GM21447 (cell line): ENCODE measurements around the gene UBAP1.
A peak's percentile ranks its signal among the peaks of the same experiment; 100 is the strongest.
"Not testable (repeated sequence)": the region's sequence is repeated elsewhere in the genome, so short reads cannot be mapped to it uniquely, and the experiment has no call there.

Experiments used
- ATAC-seq: cut with Tn5 transposase; IDR thresholded peaks from one replicate; pipeline ENCODE4 v1.9.1; 2021; ENCODE audit not compliant: unreplicated experiment

The UBAP1 gene

DNA sequence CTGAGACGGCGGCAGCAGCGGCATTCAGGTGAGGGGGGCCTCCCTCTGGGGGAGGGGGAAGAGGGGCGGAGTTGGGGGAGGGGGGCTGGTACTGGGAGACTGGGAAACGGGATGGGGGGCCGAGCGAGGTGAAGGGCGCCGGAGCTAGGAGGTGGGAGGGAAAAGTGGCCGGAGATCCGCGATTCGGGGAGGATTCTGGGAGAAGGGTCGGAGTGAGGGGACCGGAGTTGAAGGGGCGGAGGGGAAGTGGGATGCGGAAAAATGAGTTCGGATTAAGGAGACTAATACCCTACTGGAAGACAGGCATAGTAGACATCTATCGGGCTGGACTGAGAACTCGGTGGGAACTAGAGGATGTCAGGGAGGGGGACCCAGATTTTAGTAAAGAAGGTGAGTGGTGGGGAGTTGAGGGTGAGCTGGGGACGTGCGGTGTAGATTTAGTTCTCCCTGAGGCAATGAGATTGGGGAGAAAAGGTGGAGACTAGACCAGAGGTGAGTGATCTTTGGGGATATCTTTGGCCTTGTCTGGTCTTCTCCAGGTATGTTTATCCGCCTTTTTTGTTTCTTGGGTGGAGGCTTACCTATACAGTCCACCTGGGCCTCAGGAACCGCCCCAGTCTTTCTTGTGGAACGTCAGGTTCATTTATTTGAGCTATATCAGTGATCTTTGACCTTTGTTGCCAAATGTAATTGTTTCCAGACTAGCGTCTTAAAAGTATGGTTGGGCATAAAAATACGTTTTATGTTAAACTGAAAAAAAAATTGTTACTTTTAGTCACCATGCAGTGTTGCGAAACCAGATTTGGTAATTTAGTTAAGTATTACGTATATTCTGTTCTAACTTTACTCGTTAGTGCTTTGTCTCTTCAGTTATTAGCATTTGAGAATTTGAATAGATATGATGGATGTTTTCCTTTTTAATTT lies 632 bp downstream of the UBAP1 start:
- peak; percentile 24 for ATAC-seq

DNA sequence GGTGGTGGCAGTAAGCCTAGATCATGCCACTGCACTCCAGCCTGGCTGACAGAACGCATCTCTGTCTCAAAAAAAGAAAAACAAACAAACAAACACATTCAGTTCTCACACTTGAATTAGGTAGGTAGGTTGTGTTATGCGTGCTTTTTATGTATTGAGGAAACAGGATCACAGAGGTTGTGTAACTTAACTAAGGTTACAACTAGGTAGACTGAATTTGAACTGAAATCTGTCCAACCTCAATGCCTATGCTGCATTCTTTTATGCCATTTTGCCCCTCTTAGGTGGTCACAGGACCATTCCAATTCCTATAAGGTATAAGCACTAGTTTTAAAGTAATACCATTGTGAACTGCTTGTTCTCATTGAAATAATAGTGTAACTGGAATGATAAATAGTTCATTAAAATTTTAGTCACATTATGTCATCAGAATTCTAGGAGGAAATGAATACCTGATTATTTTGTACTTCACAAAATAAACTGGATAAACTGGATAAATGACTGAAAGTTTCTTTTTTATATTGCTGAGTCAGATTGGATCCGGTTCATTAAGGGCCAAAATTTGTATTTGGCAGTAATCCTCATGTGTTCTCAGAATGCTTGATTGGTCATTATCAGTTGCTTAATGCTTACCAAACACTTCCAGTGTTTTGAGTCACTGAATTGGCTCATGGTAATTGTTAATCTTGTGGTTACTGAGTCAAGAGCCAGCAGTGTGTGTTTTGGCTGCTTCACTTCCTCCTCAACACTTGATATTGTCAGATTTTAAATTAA lies 7.1 kb downstream of the UBAP1 start:
- ATAC-seq, result peak; percentile 89

GRCh38 chr9:34187891-34188240 lies 9.0 kb downstream of the UBAP1 start:
- ATAC-seq, result no peak

- no peak for ATAC-seq
Observed at GRCh38 chr9:34190996-34191892, 12.4 kb downstream of the UBAP1 start.

DNA sequence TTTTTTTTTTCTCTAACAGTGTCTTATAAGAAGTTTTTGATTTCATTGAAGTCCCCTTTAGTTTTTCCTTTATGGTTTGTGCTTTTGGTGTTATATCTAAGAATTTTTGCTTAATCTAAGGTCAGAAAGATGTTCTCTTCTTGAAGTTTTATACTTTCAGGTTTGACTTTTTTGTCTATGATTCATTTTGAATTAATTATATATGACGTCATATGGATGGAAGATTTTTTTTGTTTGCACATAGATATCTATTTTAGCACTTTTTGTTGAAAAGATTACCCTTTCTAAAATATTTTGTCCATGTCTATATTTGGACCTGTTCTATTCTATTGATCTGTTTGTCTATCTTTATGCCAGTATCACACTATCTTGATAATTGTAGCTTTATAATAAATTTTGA lies 16.3 kb downstream of the UBAP1 start:
- ATAC-seq, result no peak

DNA sequence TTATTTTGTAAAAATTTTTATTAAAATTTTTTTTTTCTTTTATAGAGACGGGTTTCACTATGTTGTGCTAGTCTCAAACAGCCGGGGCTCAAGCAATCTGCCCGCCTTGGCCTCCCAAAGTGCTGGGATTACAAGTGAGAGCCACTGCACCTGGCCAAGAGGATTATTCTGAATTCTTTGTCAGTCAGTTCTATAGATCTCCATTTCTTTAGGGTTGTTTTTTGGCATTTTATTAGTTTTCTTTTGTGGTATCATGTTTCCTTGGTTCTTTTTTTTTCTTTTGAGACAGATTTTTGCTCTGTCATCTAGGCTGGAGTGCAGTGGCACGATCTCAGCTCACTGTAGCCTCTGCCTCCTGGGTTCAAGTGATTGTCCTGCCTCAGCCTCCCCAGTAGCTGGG lies 18.4 kb downstream of the UBAP1 start:
- not testable (repeated sequence) for ATAC-seq

DNA sequence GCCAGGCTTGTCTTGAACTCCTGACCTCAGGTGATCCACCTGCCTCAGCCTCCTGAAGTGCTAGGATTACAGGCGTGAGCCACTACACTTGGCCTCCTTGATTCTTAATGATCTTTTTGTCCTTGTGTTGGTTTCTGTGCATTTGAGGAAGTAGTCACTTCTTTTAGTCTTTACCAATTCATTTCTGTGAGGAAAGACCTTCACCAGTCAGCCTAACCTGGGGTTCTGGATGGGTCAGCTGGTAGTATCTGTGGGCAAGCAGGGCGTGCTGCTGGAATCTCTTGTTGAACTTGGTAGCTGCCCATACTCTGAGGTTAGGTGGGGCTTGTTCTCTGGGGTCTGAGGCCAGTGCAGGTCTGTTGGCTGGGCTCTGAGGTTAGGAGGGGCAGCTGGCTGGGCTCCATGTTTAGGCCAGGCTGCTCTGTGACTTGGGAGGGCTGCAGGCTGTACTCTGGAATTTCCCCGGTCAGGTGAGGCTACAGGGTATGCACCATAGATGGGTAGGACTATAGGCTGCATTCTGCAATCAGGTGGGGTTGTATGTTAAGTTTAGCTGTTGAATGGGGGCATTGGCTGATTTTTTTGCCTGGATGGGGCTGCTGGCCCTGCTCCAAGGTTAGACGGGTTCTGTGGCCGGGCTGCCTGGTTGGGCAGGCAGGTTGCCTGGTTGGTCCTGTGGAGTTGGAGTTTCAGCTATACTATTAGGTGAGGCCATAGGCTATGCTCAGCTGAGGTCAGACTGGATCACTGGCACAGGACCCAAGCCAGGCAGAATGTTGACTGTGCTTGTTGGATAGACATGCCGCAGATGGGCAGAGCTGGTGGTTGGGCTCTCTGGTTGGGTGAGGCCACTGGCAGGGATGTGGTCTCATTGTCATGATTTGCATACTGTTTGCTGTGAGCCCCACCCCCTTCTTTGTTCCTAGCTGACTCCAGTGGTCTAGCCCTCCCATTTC lies 19.2 kb downstream of the UBAP1 start:
- no peak for ATAC-seq

- ATAC-seq, result no peak
Observed at GRCh38 chr9:34200092-34200491, 21.2 kb downstream of the UBAP1 start.

- no peak for ATAC-seq
Observed at GRCh38 chr9:34203275-34203991, 24.6 kb downstream of the UBAP1 start.

DNA sequence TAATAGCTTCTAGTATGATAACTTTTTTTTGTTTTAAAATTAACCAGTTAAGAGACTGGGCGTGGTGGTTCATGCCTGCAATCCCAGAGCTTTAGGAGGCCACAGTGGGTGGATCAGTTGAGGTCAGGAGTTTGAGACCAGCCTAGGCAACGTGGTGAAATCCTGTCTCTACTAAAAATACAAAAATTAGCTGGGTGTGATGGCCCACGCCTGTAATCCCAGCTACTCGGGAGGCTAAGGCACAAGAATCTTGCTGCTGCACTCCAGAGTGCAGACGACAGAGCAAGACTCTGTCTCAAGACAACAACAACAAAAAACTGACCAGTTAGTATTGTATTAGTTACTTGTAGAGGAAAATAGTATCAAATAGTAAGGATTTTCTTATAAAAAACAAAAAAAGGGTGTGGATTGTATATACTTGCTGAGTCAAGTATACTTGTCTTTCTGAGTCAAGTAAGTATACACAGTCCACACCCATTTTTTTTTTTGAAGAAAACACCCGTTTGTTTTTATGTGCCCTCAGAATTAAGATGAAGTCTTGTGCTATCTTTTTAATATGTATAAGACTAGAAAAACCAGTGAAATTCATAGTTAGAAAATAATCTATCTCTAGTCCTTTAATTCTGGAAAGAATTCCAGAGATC lies 25.3 kb downstream of the UBAP1 start:
- no peak for ATAC-seq

DNA sequence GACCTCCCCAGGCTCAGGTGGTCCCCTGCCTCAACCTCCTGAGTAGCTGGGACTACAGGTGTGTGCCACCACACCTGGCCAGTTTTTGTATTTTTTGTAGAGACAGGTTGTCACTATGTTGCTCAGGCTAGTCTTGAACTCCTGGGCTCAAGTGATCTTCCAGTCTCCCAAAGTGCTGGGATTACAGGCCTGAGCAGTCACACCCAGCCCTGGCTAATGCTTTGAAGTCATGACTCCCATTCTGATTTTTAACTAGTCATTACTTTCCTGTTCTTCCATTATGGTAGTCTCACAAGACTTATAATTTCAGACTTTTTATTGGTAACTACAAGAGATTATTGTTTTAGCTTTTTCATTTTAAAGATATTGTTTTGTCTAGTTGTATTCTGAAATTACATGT lies 26.3 kb downstream of the UBAP1 start:
- ATAC-seq, result no peak

DNA sequence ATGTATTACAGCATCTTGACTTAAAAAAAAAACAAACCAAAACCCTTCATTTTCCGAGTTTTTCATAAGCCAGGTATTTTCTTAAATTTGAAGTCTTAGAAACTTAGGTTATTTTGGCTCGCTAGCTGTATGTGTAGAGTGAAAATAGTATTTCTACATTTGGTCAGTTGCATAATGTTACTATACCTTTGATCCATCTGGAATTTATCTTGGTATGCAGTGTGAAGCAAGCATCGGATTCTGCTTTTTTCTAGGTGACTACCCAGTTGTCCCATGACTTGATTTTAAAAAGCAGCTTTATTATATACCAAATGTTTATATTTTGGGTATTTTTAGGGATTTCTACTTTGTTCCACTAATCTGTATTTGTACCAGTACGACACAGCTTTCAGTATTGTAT lies 27.7 kb downstream of the UBAP1 start:
- no peak for ATAC-seq

GRCh38 chr9:34211395-34211794 lies 32.6 kb downstream of the UBAP1 start:
- no peak for ATAC-seq

DNA sequence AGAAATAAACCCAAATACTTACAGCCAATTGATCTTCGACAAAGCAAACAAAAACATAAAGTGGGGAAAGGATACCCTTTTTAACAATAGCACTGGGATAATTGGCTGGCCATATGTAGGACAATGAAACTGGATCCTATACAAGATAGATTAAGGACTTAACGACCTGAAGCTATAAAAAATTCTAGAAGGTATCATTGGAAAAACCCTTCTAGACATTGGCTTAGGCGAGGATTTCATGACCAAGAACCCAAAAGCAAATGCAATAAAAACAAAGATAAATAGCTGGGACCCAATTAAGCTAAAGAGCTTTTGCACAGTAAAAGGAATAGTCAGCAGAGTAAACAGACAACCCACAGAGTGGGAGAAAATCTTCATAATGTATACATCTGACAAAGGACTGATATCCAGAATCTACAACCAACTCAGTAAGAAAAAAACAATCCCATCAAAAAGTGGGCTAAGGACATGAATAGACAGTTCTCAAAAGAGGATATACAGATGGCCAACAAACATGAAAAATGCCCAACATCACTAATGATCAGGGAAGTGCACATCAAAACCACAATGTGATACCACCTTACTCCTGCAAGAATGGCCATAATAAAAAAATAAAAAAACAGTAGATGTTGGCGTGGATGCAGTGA lies 35.6 kb downstream of the UBAP1 start:
- not testable (repeated sequence) for ATAC-seq

- ATAC-seq, result no peak
Observed at GRCh38 chr9:34216325-34216724, 37.5 kb downstream of the UBAP1 start.

DNA sequence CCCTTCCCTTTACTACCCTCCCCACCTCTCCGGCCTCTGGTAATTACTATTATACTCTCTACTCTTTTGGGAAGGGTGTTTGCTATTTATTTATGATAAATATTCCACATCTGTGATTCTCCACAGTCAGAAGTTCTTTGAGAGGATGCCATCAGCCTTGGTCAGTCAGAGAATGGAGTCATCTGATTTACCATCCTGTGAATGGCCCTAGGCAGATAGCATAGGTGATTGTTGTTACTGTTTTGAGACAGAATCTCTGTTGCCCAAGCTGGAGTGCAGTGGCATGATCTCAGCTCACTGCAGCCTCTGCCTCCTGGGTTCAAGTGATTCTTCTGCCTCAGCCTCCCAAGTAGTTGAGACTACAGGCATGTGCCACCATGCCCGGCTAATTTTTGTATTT lies 38.2 kb downstream of the UBAP1 start:
- not testable (repeated sequence) for ATAC-seq

DNA sequence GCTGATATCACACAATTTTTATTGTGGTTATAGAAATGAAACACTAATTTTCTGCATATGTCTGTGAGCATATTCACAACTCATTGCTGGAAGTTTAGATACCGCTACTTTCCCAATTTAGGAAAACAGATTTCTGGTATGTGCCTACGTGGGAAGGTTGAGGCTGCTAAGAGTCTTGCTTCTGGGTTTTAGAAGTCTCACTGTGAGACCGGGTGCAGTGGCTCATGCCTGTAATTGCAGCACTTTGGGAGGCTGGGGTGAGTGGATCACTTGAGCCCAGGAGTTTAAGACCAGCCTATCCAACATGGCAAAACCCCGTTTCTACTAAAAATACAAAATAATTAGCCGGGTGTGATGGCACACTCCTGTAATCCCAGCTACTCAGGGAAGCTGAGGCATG lies 39.6 kb downstream of the UBAP1 start:
- no peak for ATAC-seq

GRCh38 chr9:34219421-34219820 lies 40.6 kb downstream of the UBAP1 start:
- no peak for ATAC-seq
